GM19035 (cell line): ENCODE data around the gene CERK.

Experiments
- ATAC-seq: cut with Tn5 transposase; IDR thresholded peaks from one replicate; pipeline ENCODE4 v1.9.1; 2021; ENCODE audit not compliant: unreplicated experiment

The CERK gene

GRCh38 chr22:46766611-46767010 lies 28.6 kb upstream of the CERK start:
- no peak for ATAC-seq

- no peak for ATAC-seq
Observed at GRCh38 chr22:46764779-46765485, 26.9 kb upstream of the CERK start.

DNA sequence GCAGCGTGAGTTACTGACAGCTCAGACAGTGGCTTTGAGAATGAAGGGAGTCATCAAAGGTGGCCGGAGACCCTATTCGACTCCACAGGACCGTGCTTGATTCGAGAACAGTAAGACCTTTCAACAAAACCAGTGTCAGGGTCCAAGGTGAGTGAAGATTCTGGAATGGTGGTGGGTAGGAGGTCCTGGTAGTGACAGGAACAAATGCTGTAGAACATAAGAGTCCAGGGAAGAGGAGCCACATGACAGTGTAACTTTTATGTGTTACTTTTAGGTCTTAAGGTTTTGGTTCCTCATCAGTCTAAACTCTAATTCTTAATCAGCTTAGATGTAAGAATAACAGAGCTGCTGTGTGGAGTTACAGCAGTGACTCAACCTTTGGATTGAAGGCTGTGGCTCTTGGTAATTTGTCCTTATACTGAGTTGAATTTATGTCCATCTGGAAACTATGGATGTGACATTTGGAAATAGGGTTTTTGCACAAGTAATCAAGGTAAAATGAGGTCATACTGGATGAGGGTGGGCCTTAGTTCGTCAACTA lies 26.2 kb upstream of the CERK start:
- ATAC-seq: no peak

GRCh38 chr22:46763051-46763705 lies 25.1 kb upstream of the CERK start:
- ATAC-seq: peak; percentile 51

- peak; percentile 78 for ATAC-seq
Observed at GRCh38 chr22:46762238-46763050, 24.4 kb upstream of the CERK start, which contains the start of gene TBC1D22A. Gene TBC1D22A (plus strand): TSS chr22:46762650. CDS start chr22:46762787, 137 bp downstream.

GRCh38 chr22:46761539-46762237 lies 23.6 kb upstream of the CERK start:
- no peak for ATAC-seq

- no peak for ATAC-seq
Observed at GRCh38 chr22:46761017-46761416, 23.0 kb upstream of the CERK start.

DNA sequence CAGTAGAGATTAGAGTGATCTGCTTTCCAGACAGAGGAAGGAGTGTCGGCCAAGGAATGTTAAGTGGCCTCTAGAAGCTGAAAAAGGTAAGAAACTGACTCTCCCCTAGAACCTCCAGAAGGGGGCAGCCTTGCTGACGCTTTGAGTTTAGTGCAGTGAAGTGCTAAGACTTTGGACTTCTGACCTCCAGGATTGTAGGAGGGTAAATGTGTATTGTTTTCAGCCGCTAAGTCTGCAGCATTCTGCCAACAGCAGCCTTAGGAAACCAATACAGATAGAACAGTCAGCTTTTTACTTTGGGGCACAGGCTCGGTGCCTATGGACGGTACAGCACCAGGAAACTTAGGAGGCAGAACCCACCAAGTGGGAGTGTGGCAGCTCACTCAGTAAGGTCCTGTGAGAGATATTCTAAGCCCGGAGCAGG lies 20.8 kb upstream of the CERK start:
- ATAC-seq: no peak

- no peak for ATAC-seq
Observed at GRCh38 chr22:46758121-46758520, 20.1 kb upstream of the CERK start.

DNA sequence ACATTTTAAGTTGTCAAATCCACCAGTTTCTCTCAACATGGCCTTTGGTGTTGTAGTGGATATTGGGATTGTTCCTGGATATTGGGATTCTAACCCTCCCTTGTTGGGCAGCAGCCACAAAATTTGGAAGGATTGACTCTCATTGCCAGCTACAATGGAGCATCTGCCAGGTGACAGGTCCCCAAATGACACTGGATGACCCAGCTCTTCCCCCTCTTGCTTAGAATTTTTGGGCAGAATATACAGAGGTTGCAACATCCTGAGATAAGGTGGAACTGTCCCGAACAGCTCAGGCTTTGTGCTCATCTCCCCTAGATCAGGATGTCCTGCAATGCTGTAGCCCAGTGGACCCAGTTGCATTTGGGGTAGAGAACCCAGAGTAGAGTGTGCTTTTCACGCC lies 19.1 kb upstream of the CERK start:
- ATAC-seq: no peak

- ATAC-seq: no peak
Observed at GRCh38 chr22:46756097-46756496, 18.0 kb upstream of the CERK start.

- no peak for ATAC-seq
Observed at GRCh38 chr22:46755525-46755924, 17.5 kb upstream of the CERK start.

GRCh38 chr22:46754826-46755225 lies 16.8 kb upstream of the CERK start:
- ATAC-seq: no peak

DNA sequence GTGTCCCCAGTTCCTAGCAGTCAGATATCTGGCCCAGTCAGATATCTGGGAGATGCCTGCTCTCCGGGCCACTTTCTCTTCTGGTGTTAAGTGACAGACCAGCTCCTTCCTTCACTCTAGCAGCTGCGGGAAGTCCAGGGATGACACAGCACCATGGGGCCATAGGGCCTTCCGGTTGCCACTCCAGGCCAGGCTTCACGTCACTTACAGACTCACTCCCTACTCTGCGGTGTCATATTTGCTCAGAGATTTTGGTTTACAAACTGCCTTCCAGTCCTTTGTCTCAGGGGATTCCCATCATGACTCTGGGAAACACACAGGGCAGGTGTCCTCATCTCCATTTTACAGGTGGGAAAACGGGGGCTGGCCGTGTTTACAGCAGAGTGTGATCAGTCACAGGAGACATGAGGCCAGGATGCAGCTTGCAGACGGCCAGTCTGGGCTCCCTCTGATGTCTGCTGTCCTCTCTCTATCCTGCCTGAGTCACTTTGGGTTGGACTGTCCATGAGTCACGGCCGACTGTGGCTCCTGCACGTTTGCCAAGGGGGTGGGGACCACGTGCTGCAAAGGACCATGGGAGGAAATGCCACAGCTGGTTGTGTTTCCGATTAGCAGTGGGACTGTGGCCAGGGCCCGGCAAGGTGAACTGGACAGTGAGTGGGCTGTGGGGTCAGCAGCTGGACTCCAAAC lies 16.2 kb upstream of the CERK start:
- ATAC-seq: no peak

DNA sequence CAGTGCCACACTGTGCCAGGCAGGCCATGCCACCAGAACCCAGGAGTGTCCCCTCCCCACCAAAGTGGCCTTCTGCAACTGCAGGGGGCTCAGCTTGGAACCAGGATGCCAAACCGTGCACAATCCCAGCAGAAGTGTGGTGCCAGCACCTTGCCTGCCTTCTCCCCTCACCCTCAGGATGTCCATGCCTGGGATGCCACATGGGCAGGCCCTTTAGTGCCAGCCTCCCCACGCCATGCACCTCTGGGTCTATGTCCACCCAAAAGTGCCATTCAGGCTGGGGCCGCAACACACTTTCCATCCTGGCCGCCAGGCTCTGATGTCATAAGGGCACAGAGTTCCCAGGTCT lies 15.7 kb upstream of the CERK start:
- ATAC-seq: no peak

DNA sequence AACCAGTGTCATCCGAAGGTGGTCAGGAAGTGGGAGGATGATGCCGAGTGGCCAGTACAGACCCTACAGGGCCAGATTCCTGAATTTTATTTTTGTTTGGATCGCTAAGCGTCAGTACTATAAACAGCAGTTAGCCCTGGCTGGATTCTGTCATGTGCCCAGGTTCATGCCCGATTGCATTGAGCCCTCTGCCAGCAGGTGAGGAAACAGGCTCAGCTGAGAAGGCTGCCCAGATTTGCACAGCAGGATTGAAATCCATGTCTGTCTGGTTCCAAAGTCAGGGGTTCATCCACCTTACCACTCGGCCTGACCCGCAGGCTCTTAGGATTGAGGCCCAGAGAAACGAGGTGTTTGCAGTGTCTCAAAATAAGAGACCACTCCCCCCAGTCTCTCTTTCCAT lies 15.3 kb upstream of the CERK start:
- no peak for ATAC-seq

DNA sequence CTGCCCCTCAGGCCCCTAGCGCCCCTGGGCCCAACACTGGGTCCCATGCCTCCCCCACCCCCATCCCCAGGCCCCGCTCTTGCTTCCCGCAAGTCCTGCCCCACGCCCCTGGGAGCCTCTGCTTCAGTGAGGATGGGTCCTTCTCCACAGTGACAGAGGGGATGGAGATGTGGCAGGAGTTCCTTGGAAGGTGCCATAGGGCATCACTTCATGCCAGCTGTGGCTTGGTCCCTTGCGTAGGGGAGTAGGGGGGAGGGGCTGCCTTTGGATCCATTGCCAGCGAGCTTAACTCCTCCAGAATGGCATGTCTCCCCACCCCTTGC lies 14.9 kb upstream of the CERK start:
- no peak for ATAC-seq

DNA sequence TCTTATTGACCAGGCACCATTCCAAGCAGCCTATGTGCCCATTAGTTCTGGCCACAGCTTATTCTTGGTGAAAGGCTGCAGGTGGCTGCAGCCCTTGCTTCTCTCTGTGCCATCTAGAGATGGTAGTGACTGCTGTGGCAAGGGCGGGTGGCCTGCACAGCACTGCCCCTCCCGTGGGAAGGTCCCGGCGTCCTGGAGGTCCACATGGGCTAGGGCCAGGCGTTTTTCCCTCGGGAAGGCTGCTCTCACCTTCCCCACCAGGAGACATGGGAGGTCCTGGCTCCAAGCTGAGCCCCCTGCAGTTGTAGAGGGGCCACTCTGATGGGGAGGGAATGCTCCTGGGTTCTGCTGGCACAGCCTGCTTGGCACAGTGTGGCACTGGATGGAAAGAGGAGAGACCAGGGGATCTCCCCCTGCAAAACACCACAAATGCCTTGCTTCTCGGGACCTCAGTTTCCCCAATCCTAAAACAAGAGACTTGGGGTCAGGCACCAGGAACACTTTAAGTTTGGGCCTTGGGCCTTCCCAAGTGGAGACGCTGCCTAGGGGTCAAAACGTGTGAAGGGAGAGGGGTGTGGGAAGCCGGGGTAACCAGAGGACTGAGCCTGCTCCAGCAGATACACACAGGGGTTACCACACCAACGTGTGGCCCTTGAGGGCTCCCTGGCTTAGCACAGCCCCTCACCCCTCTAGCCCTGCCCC lies 14.4 kb upstream of the CERK start:
- ATAC-seq: no peak

GRCh38 chr22:46750863-46751443 lies 12.9 kb upstream of the CERK start:
- no peak for ATAC-seq

DNA sequence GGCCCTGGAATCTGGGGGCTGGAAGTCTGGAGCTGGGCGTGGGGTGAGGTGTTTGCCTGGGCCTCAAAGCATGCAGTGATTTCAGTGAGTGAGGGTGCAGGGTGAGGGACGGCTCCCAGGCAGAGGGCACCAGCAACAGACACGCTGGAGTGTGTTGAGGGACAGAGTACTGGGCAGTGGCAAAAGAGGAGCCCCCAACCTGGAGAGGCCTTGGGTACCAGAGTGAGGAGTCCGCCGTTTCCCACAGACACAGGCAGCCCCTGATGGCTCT lies 12.4 kb upstream of the CERK start:
- no peak for ATAC-seq
